KOPT-K1 (cell line): ENCODE measurements around the gene ATP7A.
"Not testable (repeated sequence)": the region's sequence is repeated elsewhere in the genome, so short reads cannot be mapped to it uniquely, and the experiment has no call there.

ENCODE experiments used
- H3K27ac ChIP-seq: fragments of 200-600 bp; sonication (generic); 2 replicates; pipeline ENCODE4 v1.5.1; 2016; ENCODE audit warnings: antibody characterized with exemption, mild to moderate bottlenecking, low read depth, low read length; ENCODE audit not compliant: poor library complexity, severe bottlenecking
- H3K36me3 ChIP-seq: fragments of 200-600 bp; sonication (generic); 2 replicates; pipeline ENCODE4 v1.5.1; 2017; ENCODE audit warnings: antibody characterized with exemption, mild to moderate bottlenecking, low read length, moderate library complexity; ENCODE audit not compliant: insufficient read depth
- H3K9me3 ChIP-seq: fragments of 200-600 bp; sonication (generic); 2 replicates; pipeline ENCODE4 v1.5.1; 2017; ENCODE audit warnings: antibody characterized with exemption, low read length, mild to moderate bottlenecking; ENCODE audit not compliant: insufficient read depth, poor library complexity, severe bottlenecking

ATP7A gene

GRCh38 chrX:78042601-78043000, 132.1 kb downstream of the ATP7A start:
- Histone ChIP-seq H3K9me3 (no peaks in the 10 kb centered on the region), H3K27ac (no peak overlapping the region), H3K36me3 (no peaks in the 10 kb centered on the region)

GRCh38 chrX:78046362-78046761, 135.9 kb downstream of the ATP7A start:
- H3K27ac ChIP-seq: no peak overlapping the region
- H3K36me3 ChIP-seq: no peaks in the 10 kb centered on the region
- no peaks in the 10 kb centered on the region for H3K9me3 ChIP-seq

GRCh38 chrX:78048052-78048451, 137.6 kb downstream of the ATP7A start:
- Histone ChIP-seq H3K36me3 (no peaks in the 10 kb centered on the region), H3K9me3 (no peaks in the 10 kb centered on the region), H3K27ac (no peak overlapping the region)

- Histone ChIP-seq H3K36me3 (no peaks in the 10 kb centered on the region), H3K27ac (no peak overlapping the region), H3K9me3 (peaks cover 2% of the 10 kb centered on the region)
Measured at GRCh38 chrX:78063687-78064086, 153.2 kb downstream of the ATP7A start.

- Histone ChIP-seq H3K36me3 (no peaks in the 10 kb centered on the region), H3K9me3 (peaks cover 6% of the 10 kb centered on the region), H3K27ac (no peak overlapping the region)
Measured at GRCh38 chrX:78064152-78064551, 153.7 kb downstream of the ATP7A start.

GRCh38 chrX:78064698-78065601, 154.5 kb downstream of the ATP7A start:
- not testable (repeated sequence) for H3K27ac ChIP-seq, H3K36me3 ChIP-seq, H3K9me3 ChIP-seq

- no peaks in the 10 kb centered on the region for H3K36me3 ChIP-seq
- H3K27ac ChIP-seq: no peak overlapping the region
- peaks cover 9% of the 10 kb centered on the region for H3K9me3 ChIP-seq
Measured at GRCh38 chrX:78066110-78066509, 155.6 kb downstream of the ATP7A start.

GRCh38 chrX:78071331-78071730, 160.8 kb downstream of the ATP7A start:
- Histone ChIP-seq H3K36me3 (no peaks in the 10 kb centered on the region), H3K9me3 (peaks cover 17% of the 10 kb centered on the region), H3K27ac (no peak overlapping the region)

GRCh38 chrX:78073147-78074077, 162.9 kb downstream of the ATP7A start:
- not testable (repeated sequence) for H3K36me3 ChIP-seq, H3K27ac ChIP-seq
- peaks cover 17% of the 10 kb centered on the region for H3K9me3 ChIP-seq

GRCh38 chrX:78074088-78074487, 163.6 kb downstream of the ATP7A start:
- no peak overlapping the region for H3K27ac ChIP-seq
- no peaks in the 10 kb centered on the region for H3K36me3 ChIP-seq
- H3K9me3 ChIP-seq: peaks cover 11% of the 10 kb centered on the region

- no peaks in the 10 kb centered on the region for H3K36me3 ChIP-seq
- peaks cover 8% of the 10 kb centered on the region for H3K9me3 ChIP-seq
- no peak overlapping the region for H3K27ac ChIP-seq
Measured at GRCh38 chrX:78075787-78076389, 165.4 kb downstream of the ATP7A start.

GRCh38 chrX:78081413-78081812, 170.9 kb downstream of the ATP7A start:
- H3K9me3 ChIP-seq, H3K27ac ChIP-seq, H3K36me3 ChIP-seq: not testable (repeated sequence)

- Histone ChIP-seq H3K36me3 (no peaks in the 10 kb centered on the region), H3K27ac (no peak overlapping the region), H3K9me3 (no peaks in the 10 kb centered on the region)
Measured at GRCh38 chrX:78092296-78092695, 181.8 kb downstream of the ATP7A start.

- Histone ChIP-seq H3K9me3 (peaks cover 11% of the 10 kb centered on the region), H3K36me3 (no peaks in the 10 kb centered on the region), H3K27ac (no peak overlapping the region)
Measured at GRCh38 chrX:78098108-78098507, 187.6 kb downstream of the ATP7A start.
